Measurements from ENCODE around the gene REEP2. TPM values are rescaled to one million over a fixed set of nuclear protein-coding genes. Genes with fewer than 3 reads are reported as not detected.

REEP2 gene
- total RNA-seq, 1 donor from 2014 or later = 17.4 TPM

- Histone ChIP-seq H3K79me2 (ENCODE audit: low read depth) (peaks cover 11% of the 10 kb centered on the region), H3K9me3 (ENCODE audit: low read depth) (no peaks in the 10 kb centered on the region), H2AFZ (replicated peaks) (no peak overlapping the region), H3K36me3 (no peaks in the 10 kb centered on the region), H3K9ac (no peak overlapping the region), H3K27me3 (peaks cover 32% of the 10 kb centered on the region), H3K4me2 (peak overlapping the region; percentile 92), H3K4me1 (peaks cover 9% of the 10 kb centered on the region), H3K27ac (no peak overlapping the region), H3K4me3 (no peak overlapping the region), H3F3A (ENCODE audit: low read depth) (peaks cover 22% of the 10 kb centered on the region), H4K20me1 (ENCODE audit: low read depth) (peaks cover 30% of the 10 kb centered on the region)
- H3K36me3 Mint-ChIP-seq = peaks cover 22% of the 10 kb centered on the region
- H3K4me1 Mint-ChIP-seq = peaks cover 29% of the 10 kb centered on the region
- H3K27me3 Mint-ChIP-seq (ENCODE audit: insufficient read depth, low read depth) = peaks cover 28% of the 10 kb centered on the region
- H3K27ac Mint-ChIP-seq = no peak overlapping the region
- peak overlapping the region; percentile 91 for H3K4me3 Mint-ChIP-seq
- no peak for DNase-seq (ENCODE audit: low spot score)
- peaks cover 8% of the 10 kb centered on the region for H3K9me3 Mint-ChIP-seq
- no peak for TF ChIP-seq EZH2phosphoT487 (IDR thresholded peaks at IDR 0.05)
- no peak for TF ChIP-seq CTCF (IDR thresholded peaks at IDR 0.05)
- TF ChIP-seq EZH2 (IDR thresholded peaks at IDR 0.05) = no peak
These were observed 30.2 kb downstream of the REEP2 start for GRCh38 chr5:138468966-138469539.

- Histone ChIP-seq H3K79me2 (ENCODE audit: low read depth) (peaks cover 11% of the 10 kb centered on the region), H3K27me3 (peaks cover 32% of the 10 kb centered on the region), H3F3A (ENCODE audit: low read depth) (peaks cover 16% of the 10 kb centered on the region), H3K9me3 (ENCODE audit: low read depth) (no peaks in the 10 kb centered on the region), H3K9ac (no peak overlapping the region), H3K4me1 (peaks cover 9% of the 10 kb centered on the region), H3K36me3 (no peaks in the 10 kb centered on the region), H3K27ac (no peak overlapping the region), H2AFZ (replicated peaks) (no peak overlapping the region), H4K20me1 (ENCODE audit: low read depth) (peaks cover 30% of the 10 kb centered on the region), H3K4me3 (no peak overlapping the region), H3K4me2 (no peak overlapping the region)
- H3K9me3 Mint-ChIP-seq = peaks cover 8% of the 10 kb centered on the region
- peak overlapping the region; percentile 43 for H3K4me3 Mint-ChIP-seq
- peak; percentile 55 for DNase-seq (ENCODE audit: low spot score)
- H3K4me1 Mint-ChIP-seq = peaks cover 29% of the 10 kb centered on the region
- H3K36me3 Mint-ChIP-seq = peaks cover 22% of the 10 kb centered on the region
- H3K27ac Mint-ChIP-seq = no peak overlapping the region
- peaks cover 28% of the 10 kb centered on the region for H3K27me3 Mint-ChIP-seq (ENCODE audit: insufficient read depth, low read depth)
- no peak for TF ChIP-seq EZH2phosphoT487 (IDR thresholded peaks at IDR 0.05)
- no peak for TF ChIP-seq EZH2 (IDR thresholded peaks at IDR 0.05)
- no peak for TF ChIP-seq CTCF (IDR thresholded peaks at IDR 0.05)
These were observed 30.9 kb downstream of the REEP2 start for GRCh38 chr5:138469540-138470321.

GRCh38 chr5:138470322-138471051, 31.6 kb downstream of the REEP2 start:
- peaks cover 9% of the 10 kb centered on the region for H3K4me1 ChIP-seq
- Mint-ChIP-seq H3K27ac (no peak overlapping the region), H3K9me3 (peaks cover 8% of the 10 kb centered on the region), H3K36me3 (peaks cover 22% of the 10 kb centered on the region), H3K4me3 (no peak overlapping the region), H3K4me1 (peaks cover 29% of the 10 kb centered on the region), H3K27me3 (ENCODE audit: insufficient read depth, low read depth) (peaks cover 26% of the 10 kb centered on the region)
- no peaks in the 10 kb centered on the region for H3K9me3 ChIP-seq (ENCODE audit: low read depth)
- no peaks in the 10 kb centered on the region for H3K36me3 ChIP-seq
- peaks cover 16% of the 10 kb centered on the region for H3F3A ChIP-seq (ENCODE audit: low read depth)
- H2AFZ ChIP-seq (replicated peaks) = no peak overlapping the region
- no peak overlapping the region for H3K4me2 ChIP-seq
- no peak overlapping the region for H3K27ac ChIP-seq
- no peak overlapping the region for H3K9ac ChIP-seq
- H3K79me2 ChIP-seq (ENCODE audit: low read depth) = peaks cover 11% of the 10 kb centered on the region
- no peak for TF ChIP-seq CTCF (IDR thresholded peaks at IDR 0.05)
- TF ChIP-seq EZH2phosphoT487 (IDR thresholded peaks at IDR 0.05) = no peak
- TF ChIP-seq EZH2 (IDR thresholded peaks at IDR 0.05) = no peak
- DNase-seq (ENCODE audit: low spot score) = peak; percentile 51
- no peak overlapping the region for H3K4me3 ChIP-seq
- peaks cover 29% of the 10 kb centered on the region for H4K20me1 ChIP-seq (ENCODE audit: low read depth)
- H3K27me3 ChIP-seq = peaks cover 31% of the 10 kb centered on the region

All from neural progenitor cell (in vitro differentiated cells).